GM10266 (cell line): ENCODE results near the gene COL25A1.

Experiments used
- DNase-seq: peaks from one replicate; pipeline ENCODE4 v3.0.0; 2012; ENCODE audit errors: extremely low spot score
- TF ChIP-seq, protein P1 (sequence below): IDR thresholded peaks from 2 replicates; pipeline ENCODE4 v1.5.1; 2012; ENCODE audit warnings: mild to moderate bottlenecking, low read depth; ENCODE audit not compliant: control insufficient read depth, insufficient read depth; ENCODE audit errors: missing control alignments

Gene COL25A1

DNA sequence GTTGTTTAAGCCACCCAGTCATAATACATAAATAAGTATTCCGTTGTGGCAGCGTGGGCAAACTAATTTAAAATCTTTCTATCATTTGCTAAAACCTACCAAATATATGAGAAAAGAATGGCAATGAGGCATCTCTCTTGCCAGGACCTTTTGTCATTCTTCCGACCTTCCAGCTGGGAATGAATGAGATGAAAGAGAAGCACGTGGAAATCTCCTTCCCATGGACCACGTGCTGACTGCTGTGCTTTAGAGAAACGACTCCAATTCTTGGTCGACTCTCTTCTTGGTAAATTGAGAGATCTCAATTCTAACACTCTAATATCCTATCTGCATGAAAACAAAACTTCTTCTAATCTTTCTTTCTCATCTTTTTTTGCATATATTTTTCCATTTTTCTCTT is 116.5 kb downstream of the COL25A1 start:
- TF ChIP-seq, protein P1, sequence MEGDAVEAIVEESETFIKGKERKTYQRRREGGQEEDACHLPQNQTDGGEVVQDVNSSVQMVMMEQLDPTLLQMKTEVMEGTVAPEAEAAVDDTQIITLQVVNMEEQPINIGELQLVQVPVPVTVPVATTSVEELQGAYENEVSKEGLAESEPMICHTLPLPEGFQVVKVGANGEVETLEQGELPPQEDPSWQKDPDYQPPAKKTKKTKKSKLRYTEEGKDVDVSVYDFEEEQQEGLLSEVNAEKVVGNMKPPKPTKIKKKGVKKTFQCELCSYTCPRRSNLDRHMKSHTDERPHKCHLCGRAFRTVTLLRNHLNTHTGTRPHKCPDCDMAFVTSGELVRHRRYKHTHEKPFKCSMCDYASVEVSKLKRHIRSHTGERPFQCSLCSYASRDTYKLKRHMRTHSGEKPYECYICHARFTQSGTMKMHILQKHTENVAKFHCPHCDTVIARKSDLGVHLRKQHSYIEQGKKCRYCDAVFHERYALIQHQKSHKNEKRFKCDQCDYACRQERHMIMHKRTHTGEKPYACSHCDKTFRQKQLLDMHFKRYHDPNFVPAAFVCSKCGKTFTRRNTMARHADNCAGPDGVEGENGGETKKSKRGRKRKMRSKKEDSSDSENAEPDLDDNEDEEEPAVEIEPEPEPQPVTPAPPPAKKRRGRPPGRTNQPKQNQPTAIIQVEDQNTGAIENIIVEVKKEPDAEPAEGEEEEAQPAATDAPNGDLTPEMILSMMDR, result no peak

DNA sequence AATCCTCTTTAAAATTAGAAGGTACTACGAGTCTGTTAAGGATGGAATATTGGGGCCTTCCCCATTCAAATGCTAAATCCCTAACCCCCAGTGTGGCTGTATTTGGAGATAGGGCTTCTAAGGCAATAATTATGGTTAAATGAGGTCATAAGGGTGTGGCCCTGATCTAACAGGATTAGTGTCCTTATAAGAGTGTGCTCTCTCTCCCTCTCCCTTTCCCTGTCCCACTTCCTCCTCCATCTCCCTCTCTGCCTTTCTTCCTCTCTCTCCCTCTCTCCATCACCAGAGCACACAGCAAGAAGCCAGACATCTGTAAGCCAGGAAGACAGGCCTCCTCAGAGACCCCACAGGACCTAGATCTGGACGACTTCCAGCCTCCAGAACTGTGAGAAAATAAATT is 116.9 kb downstream of the COL25A1 start:
- DNase-seq, result no peak
- TF ChIP-seq, protein P1, result no peak

More for the DNA sequence above, 116.5 kb downstream of the COL25A1 start:
- DNase-seq, result no peak

DNA sequence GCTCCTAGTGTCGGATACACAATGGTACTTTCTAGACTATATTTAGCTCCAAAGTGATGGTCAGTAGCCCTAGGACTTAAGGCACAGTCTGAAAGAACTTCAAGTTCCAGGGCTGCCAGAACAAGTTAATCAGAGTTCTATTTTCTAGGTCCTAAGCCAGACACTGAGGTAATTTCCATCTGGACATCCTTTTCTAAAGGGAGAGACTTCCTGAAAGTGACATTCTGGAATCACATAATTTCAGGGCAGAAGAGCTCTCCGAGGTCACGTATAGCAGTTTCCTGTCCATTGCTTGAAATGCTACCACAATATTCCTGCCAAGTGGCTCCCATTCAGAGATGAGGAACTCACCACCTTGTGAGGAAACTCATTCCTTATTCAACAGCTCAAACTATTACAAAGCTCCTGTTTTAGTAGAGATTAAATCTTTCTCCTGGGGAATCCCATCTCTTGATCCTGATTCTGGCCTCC is 117.9 kb downstream of the COL25A1 start:
- DNase-seq, result no peak
- TF ChIP-seq, protein P1, result no peak

DNA sequence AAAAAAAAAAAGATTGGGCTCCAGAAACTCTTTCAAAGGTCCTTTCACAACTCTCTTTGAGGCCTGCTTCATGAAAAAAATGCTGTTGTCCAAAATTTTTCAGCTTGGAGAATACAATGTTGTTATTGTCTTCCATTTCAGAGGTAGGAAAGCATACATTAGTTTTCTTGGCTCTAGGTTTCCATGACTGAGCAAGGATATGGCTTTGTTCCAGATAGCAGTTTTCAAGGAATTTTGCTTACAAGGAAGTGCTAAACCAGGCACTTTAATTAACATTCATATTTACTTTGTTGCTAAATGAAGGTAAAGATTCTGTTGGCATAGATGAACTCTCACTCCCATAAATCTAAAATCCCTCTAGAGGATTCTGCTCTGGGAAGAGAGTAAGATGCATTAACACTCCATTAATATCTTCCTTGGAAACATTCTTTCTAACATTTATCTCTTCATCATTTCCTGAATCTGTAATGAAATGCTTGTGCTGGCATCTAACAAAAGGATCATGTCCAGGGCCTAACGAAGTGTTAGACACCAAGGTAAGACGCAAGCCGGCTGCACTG is 118.4 kb downstream of the COL25A1 start:
- no peak for DNase-seq
- TF ChIP-seq, protein P1, result no peak

DNA sequence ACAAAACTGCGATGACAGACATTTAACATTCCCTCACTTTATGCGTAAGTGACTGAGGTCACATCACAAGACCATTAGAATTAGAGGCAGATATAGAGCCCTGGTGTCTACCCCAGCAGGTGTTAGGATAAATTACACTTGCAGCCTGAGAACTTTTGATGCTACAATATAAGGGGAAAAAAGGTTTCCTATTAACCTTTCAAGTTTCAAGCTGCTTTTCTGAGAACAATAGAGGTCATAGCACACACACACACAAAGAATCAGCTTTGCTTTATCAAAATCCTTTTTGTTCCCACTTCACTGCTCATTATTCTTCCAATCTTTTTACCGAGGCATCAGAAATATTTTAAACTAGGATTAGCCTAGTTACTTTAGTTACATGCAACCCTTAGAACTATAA is 119.8 kb downstream of the COL25A1 start:
- TF ChIP-seq, protein P1, result no peak
- DNase-seq, result no peak

DNA sequence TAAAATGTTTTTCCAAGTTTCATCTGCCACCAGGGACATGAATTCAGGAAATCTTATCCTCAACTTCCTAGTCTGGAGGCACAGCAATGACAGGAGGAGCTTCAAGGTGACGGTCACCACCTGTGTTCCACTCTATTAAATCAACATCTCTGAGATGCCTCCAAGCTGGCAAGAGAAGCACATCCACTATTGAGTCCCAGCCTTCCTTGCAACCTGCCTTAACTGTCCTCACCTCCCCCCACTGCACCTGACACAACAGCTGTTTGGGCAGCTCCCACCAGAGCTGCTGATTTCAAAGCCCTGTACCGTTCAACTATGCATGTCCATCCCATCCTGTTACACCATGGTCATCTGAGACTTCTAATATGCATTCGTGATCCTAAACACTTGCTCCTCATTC is 123.4 kb downstream of the COL25A1 start:
- DNase-seq, result no peak
- TF ChIP-seq, protein P1, result no peak

DNA sequence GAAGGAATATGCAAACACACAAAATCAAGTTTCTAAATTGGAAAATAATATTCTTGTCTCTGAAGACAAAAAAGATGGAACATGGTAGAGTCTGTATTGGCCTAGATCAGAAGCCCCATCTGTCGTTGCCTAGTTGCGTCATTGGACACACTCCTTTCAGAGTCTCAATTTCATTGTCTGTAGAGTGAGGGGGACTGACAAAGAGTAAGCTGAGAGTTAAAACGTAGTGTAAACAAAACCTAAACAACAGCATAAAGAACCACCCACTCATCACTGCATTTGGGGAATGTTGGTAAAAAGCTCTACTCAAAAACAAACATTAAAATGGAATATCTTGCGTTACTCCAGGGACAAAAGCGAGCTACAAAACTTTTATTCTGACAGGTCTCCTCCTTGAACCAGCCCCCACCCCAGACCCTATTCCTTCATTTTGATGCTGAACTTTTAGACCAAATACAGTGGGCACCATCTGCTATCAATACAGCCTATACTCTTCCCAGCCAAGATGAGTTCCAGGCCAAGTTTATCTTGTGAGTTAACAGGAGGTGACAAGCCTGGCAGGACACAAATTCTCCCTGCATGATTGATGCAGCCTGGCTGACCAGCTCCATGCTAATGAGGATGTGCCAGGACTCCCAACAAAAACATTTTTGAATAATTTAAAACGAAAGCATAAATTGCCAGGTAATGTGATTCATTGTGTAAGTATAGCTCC is 125.2 kb downstream of the COL25A1 start:
- TF ChIP-seq, protein P1, result no peak
- no peak for DNase-seq
